T1000 (cell line): ENCODE measurements around the gene FTO.

Experiments
- DNase-seq: peaks from one replicate; lab custom pipeline; 2025; ENCODE audit warnings: mixed read lengths; lab: John Stamatoyannopoulos, UW

The FTO gene

DNA sequence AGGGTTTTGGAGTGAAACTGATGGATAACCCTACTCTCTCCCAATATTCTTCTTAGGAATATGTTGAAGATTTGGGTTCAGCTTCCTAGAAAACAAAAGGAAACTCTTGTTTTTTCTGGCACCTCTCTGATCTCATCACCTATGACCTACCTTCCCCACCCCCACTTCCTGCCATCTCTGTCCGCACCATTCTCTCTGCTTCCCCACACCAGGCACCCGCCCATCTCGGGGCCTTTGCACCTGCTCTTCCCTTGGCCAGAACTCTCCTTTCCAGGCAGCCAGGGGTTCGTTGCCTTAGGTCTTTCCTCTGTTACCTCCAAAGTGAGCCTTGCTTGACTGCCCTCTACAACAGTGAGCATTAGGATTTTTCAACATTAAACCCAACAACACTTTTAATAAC lies 423.0 kb downstream of the FTO start:
- no peak for DNase-seq

DNA sequence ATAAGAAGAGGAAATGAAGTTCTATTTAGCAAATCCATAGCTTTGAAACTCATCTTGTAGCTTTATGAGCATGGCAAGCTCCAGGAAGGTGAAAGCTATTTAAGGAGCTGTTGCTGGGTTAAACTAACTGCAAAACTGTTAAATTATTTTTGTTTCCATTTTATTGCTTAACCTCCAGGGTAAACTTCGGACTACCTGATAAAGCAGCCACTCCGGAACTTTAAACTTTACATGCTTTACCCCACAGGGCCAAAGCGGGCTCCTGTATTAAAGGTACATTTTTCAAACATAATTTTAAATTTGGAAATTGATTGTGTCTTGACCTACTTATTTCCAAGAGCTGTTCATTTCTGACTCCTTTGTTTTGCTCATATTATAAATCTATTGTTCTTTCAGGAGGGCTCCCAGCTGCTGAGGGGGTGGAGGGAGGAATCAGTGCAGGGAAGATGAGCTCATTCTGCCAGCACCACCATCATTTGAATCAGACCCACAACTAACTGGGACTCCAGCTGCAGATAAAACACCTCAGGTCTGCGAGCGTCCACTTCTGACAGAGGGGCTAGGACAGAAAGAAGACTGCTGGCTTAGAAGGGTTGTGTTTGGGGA lies 424.8 kb downstream of the FTO start:
- no peak for DNase-seq

DNA sequence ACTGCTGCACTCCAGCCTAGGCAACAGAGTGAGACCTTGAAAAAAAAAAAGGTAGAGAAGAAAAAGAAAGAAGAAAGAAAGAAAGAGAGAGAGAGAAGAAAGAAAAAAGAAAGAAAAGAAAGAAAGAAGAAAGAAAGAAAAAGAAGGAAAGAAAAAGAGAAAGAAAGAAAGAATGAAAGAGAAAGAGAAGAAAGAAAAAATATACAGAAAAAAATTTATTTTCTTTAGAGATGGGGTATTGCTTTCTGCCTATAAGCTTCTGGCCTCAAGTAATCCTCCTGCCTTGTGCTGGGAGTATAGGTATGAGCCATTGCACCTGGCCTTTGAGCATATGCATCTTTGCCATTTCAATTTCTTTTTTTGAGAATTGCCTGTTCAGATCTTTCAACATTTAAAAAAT lies 425.9 kb downstream of the FTO start:
- DNase-seq: no peak

DNA sequence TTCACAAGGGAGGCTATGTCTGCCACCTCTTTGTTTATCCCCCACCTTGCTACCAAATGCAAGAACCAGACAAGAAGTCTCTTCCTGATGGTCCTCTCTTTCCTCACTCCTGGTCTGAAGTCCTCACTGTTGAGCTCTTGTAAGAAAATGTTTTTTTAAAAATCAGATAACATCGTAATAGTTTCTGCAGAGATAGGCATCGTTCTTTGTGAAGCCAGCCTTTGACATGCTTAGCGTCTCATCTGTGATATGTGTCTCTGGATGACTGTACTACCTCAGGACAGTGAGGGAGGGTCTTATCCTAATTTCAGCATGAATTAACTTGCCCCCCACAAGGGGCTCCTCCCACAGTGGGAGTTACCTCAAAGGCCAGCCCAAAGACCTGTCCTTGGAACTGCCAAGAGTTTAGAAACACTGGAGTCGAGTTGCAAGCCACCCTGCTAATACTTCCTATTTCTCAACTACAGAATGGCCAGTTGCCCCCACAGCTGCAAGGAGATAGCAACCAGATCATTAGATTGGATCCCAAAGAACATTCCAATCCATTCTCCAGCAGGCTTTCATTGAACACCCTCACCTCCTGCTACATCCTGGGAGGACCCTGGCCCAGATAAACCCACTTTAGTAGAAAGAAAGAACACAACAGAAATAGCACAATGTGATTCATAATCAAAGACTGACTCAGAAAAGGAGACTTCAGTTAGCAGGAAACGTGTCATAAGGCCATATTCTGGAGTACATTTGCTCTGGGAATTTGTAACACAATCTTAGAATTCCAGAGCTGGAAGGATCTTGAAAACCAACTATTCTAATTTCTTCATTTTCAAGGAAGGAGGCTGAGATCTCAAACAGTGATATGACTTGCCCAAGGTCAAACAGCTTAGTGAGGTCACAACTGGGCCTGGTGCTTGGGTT lies 431.7 kb downstream of the FTO start:
- DNase-seq: no peak

DNA sequence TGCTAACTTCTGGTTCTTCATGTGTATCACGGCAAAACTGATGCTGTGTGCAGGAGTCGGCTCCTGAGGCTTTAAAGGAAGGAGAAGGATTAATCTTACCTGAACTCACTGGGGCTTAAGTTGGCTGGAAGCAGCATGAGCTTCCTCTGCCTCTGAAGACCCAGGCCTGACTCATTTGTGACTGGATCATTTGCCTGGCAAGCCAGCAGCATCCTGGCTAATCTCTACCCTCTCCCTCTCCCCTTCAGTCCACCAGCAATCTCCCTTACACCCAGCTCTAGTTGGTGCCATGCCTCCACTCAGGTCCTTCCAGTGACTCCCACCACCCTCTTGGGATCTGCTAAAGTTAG lies 432.3 kb downstream of the FTO start:
- no peak for DNase-seq

DNA sequence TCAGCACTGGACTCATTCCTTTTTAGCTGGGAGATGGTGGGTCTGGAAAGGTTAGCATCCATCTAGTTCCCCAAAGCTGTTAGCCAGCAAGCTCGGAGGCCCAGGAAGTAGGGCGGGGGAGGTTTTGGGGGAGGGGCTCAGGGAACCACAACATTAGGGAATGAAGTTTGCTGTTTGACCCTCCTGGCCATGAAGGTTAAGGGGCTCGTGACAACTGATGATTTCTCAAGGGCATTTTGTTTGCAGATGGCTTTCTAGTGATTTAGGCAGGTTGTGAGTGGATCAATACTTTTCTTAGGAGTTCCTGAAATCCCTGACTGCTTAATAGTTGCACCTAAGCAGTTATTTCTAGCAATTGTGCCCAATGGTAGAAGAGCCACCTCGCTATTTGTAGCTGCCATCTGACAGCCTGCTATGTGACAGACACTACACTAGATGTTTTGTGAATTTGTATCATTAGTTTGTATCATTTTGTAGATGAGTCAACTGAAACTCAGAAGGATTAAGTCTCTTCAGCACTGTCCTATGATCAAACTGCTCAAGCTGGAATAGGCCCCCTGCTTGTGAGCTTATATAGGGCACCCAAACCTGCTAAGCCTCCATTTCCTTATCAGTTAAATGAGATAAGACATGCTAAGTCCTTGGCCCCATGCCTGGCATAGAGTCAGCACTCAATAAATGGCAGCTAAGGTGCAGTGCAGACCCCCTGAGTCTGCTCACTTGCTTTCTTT lies 436.3 kb downstream of the FTO start:
- no peak for DNase-seq

DNA sequence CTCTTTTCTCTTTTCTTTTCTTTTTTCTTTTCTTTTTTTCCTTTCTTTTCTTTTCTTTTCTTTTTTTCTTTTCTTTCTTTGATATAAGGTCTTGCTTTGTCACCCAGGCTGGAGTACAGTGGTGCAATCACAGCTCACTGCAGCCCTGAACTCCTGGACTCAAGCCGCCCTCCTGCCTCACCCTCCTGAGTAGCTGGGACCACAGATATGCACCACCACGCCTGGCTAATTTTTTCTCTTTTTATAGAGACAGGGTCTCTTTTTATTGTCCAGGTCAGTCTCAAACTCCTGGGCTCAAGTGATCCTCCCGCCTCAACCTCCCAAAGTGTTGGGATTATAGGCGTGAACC lies 436.8 kb downstream of the FTO start:
- no peak for DNase-seq

DNA sequence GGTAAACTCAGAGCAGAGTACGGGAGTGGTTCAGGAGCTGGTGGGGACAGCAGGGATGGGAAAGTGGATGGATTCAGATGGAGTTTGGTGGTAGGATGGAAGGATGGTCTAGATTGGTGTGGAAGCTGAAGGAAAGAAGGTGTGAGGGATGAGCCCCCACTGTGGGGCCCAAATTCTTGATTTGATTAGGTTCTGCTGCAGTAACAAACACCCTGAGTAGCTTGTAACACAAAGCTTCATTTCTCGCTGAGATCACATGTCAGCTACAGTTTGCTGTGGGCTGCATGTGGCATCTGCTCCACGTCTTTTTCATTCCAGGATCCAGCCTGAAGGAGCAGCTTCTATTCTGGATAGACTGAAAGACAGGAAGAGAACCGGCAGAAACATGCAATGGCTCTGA lies 438.8 kb downstream of the FTO start:
- no peak for DNase-seq

DNA sequence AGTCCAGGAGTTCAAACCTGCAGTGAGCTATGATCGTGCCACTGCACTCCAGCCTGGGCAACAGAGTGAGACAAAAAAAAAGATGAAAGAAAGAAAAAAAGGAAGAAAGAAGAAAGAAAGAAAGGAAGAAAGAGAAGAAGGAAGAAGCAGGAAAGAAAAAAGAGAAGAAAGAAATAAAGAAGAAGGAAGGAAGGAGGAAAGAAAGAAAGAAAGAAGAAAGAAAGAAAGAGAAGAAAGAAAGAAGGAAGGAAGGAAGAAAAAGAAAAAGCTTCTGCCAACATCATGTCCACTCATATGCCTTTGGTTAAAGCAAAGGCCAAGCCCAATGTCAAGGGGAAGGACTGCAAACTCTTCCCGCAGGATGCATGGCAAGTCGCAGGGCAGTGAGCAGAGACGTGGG lies 439.5 kb downstream of the FTO start:
- no peak for DNase-seq

DNA sequence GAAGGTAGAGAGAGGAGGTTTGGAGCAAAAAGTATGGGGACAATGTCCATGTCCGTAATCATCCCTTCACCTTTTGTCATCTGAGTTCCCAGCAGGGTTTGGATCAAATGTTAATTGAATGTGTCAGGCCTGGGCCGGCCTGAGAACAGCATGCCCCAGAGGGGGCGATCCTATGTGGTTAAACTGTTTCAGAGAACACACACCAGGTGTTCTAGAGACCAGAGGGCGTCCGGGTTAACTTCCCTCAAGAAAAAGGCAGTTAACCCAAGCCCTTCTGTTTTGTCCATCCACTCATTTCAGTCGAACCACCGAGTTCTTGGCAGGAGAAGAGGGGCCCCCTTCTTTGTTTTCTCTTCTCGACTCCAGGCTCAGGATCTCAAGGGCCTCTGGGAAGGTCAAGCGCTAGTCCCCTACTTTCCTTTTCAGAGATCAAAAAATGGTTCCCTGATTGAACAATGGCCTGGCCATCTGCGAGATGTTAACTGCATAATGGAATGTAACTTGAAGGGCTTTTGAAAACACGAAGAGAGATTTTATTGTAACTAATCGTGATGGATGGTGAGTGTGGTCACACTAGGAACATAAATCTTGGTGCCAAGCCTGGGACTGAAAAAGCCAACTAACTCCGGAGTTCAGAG lies 440.1 kb downstream of the FTO start:
- no peak for DNase-seq

DNA sequence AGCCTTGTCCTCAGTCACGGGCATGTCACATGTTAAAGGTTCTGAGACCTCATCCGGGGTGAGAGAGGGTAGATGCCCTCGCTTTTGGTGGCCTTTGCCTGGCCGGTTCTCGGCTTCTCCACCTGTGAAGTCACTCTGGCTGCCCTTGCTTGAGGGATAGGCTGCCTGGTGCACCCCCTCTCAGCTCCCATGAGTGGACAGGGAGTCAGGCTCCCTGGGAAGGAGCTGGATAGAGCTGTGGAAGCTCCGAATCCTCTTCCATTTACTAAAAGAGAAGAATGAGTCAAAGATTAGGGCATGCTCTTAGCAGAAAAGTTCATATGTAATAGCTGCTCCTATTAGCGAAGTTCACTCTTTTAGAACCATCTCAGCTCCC lies 440.6 kb downstream of the FTO start:
- DNase-seq: no peak

DNA sequence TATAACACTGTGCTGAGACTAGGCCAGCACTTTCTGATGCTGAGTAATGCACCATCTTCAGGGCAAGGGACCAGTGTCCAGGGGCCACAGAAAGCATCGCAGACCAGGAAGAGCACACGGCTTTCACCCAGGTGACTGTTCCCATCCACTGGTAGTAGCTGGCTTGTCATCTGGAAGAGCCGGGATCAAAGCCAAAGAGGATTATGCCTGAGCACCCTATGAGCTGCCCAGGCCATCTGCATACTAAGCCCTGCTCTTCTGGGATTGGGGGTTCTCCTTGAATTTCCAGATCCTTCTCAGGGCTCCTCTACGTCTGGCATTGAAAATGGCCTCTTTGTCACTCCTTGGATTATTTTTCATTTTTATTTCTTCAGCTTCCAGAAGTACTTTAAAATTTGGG lies 441.9 kb downstream of the FTO start:
- DNase-seq: no peak

DNA sequence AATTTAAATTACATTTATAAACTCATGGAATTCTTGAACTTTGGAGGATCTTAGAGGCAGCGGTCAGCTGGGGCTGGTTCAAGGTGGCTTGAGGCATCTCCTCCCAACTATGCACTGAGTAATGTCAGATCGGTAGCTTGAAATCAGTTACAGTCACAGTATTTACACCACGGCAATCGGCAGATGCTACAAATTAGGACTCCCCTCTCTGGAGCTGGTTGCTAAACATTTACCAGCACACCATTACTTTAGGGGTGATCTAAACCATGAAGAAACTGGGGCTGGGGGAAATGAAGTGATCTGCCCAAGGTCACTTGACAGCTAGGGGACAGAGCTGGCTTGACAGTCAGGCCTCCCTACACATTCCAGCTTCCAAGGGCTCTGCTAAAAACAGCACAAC lies 445.0 kb downstream of the FTO start:
- DNase-seq: no peak

DNA sequence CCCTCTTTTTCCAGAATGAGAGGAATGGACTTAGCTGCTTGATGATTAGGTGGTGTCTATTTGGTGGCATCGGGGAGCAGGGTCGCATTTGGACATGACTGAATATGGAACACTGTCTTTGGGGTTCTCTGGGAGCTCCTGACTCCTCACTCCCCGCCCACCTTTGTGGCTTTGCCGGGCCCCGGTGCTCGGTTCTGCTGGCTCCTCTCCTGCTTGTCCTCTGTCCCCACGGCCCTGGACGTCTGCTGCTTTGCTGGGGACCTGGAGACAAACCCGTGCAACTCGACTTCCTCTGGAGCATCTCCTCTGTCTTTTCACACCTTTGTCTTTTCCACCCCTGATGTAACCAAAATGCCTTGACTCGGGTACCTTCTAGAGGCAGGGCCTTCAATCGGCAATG lies 446.9 kb downstream of the FTO start:
- no peak for DNase-seq

DNA sequence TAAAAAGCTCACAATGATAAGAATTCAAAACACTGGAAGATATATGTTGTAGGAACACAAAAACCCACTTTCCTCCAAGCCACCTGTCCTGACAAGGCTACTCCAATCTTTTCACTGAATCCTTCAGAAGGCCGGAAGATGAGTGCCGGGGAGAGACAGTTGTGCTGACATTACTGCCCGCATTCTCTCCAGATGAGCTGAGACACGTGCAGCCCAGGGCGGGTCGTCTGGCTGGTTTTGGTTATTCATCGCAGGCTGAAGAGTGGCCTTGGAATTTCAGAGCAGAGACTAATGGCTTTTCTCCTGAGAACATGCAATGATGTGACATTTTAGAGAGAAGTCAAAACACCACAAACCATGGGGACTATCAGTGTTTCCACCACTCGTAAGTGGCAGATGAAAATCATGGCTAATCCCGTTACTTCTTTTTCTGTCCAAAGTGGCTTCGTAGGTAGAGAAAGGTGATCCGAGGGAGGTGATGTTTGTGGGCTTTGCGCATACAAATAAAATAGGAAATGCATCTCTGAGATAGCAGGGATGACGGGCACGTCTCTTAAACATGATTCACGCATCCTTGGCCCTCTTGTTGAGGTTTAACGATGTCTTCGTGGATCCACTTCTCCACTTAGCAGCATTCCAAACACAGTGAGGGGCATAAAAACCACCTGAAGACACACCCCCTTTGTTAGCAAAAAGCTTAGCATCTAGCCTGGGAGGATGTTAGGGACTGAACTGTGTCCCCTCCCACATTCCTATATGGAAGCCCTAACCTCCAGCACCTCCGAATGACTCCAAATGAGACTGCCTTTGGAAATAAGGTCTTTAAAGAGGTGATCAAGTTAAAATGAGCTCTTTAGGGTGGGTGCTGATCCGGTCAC lies 448.6 kb downstream of the FTO start:
- no peak for DNase-seq

DNA sequence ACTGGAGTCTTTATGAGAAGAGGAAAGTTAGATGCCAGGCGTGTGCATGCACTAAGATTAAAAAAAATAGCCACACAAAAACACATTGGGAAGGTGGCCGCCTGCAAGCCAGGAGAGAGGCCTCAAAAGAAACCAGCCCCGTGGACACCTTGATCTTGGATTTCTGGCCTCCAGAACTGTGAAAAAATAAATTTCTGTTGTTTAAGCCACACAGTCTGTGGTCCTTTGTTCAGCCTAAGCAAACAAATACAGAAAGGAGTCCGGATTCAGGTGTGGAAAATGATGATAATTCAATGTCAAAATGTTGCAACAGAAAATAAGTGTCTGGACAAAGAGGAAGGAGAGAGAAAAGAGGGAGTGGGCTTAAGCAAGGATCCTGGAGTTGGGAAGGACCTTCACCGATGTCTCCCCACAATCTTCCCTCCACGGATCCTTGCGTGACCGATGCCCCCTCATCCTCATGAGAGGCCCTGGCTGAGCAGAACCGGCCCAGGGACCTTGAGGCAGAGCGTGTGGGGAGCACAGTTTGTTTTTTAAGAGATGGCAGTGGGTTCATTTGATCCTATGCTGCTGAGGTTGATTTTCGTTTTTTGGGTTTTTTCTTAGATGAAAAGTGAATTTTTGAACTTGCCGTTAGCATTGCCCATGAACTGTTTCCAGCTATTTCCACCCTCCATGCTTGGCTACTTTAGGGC lies 449.4 kb downstream of the FTO start:
- no peak for DNase-seq

DNA sequence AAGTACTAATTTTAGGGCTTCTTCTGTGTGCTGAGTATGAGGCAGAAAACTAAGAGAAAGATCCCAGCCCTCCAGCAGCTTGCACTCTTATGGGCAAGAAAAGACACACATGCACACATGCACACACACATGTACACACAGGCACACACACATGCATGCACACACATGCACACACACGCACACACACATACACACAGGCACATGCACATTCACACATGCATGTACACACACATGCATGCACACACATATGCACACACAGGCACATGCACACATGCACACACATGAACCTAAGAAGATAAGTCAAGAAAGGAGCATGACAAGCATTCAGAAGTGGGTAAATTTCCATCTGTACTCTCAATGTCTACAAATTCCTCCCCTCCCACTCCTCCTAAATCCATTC lies 452.4 kb downstream of the FTO start:
- no peak for DNase-seq

DNA sequence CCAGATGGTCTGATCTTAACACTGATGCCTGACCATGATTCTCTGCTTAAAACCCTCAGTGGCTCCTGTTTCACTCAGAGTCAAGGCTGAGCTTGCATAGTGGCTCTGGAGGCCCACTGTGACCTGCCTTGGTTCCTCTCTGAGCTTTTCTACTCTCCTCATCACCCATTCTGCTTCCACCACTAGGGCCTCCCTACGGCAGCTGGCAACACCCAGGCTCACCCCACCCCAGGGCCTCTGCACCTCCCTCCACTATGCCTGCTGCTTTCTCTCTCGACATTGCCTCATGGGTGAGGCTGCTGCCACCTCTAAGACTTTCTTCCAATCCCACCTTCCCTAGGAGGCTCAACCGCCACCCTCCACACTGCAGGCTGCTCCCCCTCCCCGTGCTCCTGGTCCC lies 455.0 kb downstream of the FTO start:
- DNase-seq: no peak

DNA sequence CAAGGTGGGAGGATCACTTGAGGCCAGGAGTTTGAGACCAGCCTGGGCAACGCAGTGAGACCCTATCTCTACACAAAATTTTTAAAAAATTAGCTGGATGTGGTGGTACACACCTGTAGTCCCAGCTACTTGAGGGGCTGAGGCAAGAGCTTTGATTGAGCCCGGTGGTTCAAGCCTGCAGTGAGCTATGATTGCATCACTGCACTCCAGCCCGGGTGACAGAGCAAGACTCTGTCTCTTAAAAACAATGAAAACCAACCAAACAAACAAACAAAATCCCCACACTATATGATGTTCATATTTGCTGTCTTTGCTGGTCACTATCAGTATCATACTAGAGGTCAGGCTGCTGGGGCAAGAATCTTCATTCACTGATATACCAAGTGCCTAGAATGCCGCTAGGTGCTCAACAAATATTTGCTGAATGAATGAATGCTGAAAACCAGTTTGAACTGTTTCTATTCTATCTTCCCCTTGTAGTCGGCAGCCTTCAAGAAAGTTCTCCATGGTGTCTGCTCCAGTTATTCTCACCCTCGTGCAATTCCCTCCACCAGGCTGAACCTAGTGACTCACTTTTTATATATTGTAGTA lies 455.6 kb downstream of the FTO start:
- DNase-seq: no peak

DNA sequence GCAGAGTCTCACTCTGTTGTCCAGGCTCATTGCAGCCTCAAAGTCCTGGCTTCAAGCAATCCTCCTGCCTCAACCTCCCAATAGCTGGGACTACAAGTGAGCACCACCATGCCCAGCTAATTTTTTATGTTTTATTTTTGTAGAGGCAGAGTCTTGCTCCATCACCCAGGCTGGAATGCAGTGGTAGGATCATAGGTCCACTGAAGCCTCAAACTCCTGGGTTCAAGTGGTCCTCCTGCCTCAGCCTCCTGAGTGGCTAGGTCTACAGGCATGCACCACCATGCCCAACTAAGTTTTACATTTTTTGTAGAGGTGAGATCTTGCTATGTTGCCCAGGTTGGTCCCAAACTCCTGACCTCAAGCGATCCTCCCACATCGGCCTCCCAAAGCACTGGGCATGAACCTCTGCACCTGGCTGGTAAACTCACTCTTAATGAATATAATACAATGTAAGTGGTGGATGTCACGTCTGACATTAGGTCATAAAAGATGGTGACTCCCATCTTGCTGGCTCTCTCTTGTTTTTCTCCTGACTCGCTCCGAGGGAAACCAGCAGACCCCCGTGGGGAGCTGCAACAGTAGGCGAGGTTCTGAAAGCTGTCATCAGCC lies 456.4 kb downstream of the FTO start:
- no peak for DNase-seq
